Endodermal cell (in vitro differentiated cells): ENCODE measurements around the gene PARP12. TPM values are rescaled to one million over a fixed set of nuclear protein-coding genes. Genes with fewer than 3 reads are reported as not detected.

Experiments used
- DNase-seq: peaks from one replicate; pipeline ENCODE4 v3.0.0-alpha.2; 2017
- H3K27ac ChIP-seq: 2 replicates; pipeline ENCODE4 v1.5.1; 2013; ENCODE audit warnings: mild to moderate bottlenecking, low read depth, low read length, moderate library complexity
- H3K27me3 ChIP-seq: 2 replicates; pipeline ENCODE4 v1.6.1; 2013; ENCODE audit warnings: mild to moderate bottlenecking, low read length, moderate library complexity; ENCODE audit not compliant: insufficient read depth, control insufficient read depth, poor library complexity, severe bottlenecking
- H3K36me3 ChIP-seq: 2 replicates; pipeline ENCODE4 v1.7.0; 2013; ENCODE audit warnings: mild to moderate bottlenecking, low read length, moderate library complexity; ENCODE audit not compliant: control insufficient read depth, insufficient read depth
- H3K4me1 ChIP-seq: one replicate; pipeline ENCODE4 v1.7.0; 2013; ENCODE audit warnings: low read length; ENCODE audit not compliant: control insufficient read depth, insufficient read depth
- H3K4me3 ChIP-seq: 2 replicates; pipeline ENCODE4 v1.5.1; 2013; ENCODE audit warnings: mild to moderate bottlenecking, low read length, moderate library complexity
- H3K9ac ChIP-seq: 2 replicates; pipeline ENCODE4 v1.6.1; 2013; ENCODE audit warnings: mild to moderate bottlenecking, low read length, moderate library complexity; ENCODE audit not compliant: poor library complexity, severe bottlenecking; ENCODE audit errors: extremely low read depth
- H3K9me3 ChIP-seq: 2 replicates; pipeline ENCODE4 v1.6.1; 2013; ENCODE audit warnings: mild to moderate bottlenecking, low read length, moderate library complexity; ENCODE audit not compliant: control insufficient read depth
- H3K27ac Mint-ChIP-seq: 2 replicates; pipeline ENCODE4 v1.8.0; 2020; ENCODE audit warnings: mixed read lengths
- H3K27me3 Mint-ChIP-seq: 2 replicates; pipeline ENCODE4 v1.8.0; 2021; ENCODE audit warnings: mild to moderate bottlenecking, mixed read lengths; ENCODE audit not compliant: insufficient read depth
- H3K36me3 Mint-ChIP-seq: 2 replicates; pipeline ENCODE4 v1.8.0; 2020; ENCODE audit warnings: low read depth, mixed read lengths
- H3K4me1 Mint-ChIP-seq: 2 replicates; pipeline ENCODE4 v1.8.0; 2020; ENCODE audit warnings: mixed read lengths
- H3K4me3 Mint-ChIP-seq: 2 replicates; pipeline ENCODE4 v1.8.0; 2020; ENCODE audit warnings: mild to moderate bottlenecking, moderate library complexity, mixed read lengths
- H3K9me3 Mint-ChIP-seq: 2 replicates; pipeline ENCODE4 v1.8.0; 2020; ENCODE audit warnings: mild to moderate bottlenecking, mixed read lengths
- CTCF ChIP-seq: fragments of 200-600 bp; sonication (generic); conservative IDR thresholded peaks from 2 replicates; pipeline ENCODE4 v1.5.0; 2021; ENCODE audit warnings: antibody characterized with exemption, mild to moderate bottlenecking
- WGBS, 2 experiments: methylation state at CpG; one replicate each; pipeline versions ENCODE4 v1.1.5 to v1.1.7; 2013; ENCODE audit warnings: missing lambda C conversion rate in 2 of 2, mixed read lengths in 1 of 2; ENCODE audit not compliant: insufficient coverage in 1 of 2, insufficient read length in 1 of 2; 5-methylcytosine and 5-hydroxymethylcytosine counted together
- total RNA-seq, 2 donors: library from RNA; stranded (reverse); fragmentation: NEBNext Ultra II Directional in 1 of 2; extraction: Animal tissue kit (Norgen Biotek cat#: 25700) in 1 of 2; gene quantifications; 2 replicates in 1 of 2; 3 replicates in 1 of 2; pipeline ENCODE4 v1.2.1, GENCODE V29; 2021

The PARP12 gene
- total RNA-seq, 2 donors from 2014 or later = 9.4 to 10.4 TPM

- H3K27ac Mint-ChIP-seq = no peak overlapping the region
- 97 to 100% methylated on average over 1 to 3 of the region's 3 CpGs for WGBS, 2 experiments
- H3K4me3 Mint-ChIP-seq = no peak overlapping the region
- TF ChIP-seq CTCF = no peak
- no peaks in the 10 kb centered on the region for H3K9me3 ChIP-seq
- no peaks in the 10 kb centered on the region for H3K27me3 ChIP-seq
- no peak overlapping the region for H3K9ac ChIP-seq
- H3K9me3 Mint-ChIP-seq = no peaks in the 10 kb centered on the region
- peaks cover 8% of the 10 kb centered on the region for H3K36me3 Mint-ChIP-seq
- no peaks in the 10 kb centered on the region for H3K36me3 ChIP-seq
- no peak overlapping the region for H3K4me3 ChIP-seq
- H3K27ac ChIP-seq = no peak overlapping the region
- H3K4me1 ChIP-seq = no peaks in the 10 kb centered on the region
- no peak for DNase-seq
- peaks cover 4% of the 10 kb centered on the region for H3K4me1 Mint-ChIP-seq
- no peaks in the 10 kb centered on the region for H3K27me3 Mint-ChIP-seq
These were observed 15.6 kb downstream of the PARP12 start for GRCh38 chr7:140047197-140047596.

- H3K4me1 ChIP-seq = no peaks in the 10 kb centered on the region
- H3K9me3 ChIP-seq = no peaks in the 10 kb centered on the region
- DNase-seq = no peak
- Mint-ChIP-seq H3K27me3 (no peaks in the 10 kb centered on the region), H3K9me3 (no peaks in the 10 kb centered on the region), H3K27ac (no peak overlapping the region), H3K4me1 (peaks cover 4% of the 10 kb centered on the region), H3K4me3 (no peak overlapping the region), H3K36me3 (peaks cover 11% of the 10 kb centered on the region)
- no peaks in the 10 kb centered on the region for H3K27me3 ChIP-seq
- TF ChIP-seq CTCF = no peak
- 87 to 95% methylated on average over 6 of the region's 6 CpGs for WGBS, 2 experiments
- no peak overlapping the region for H3K4me3 ChIP-seq
- H3K36me3 ChIP-seq = no peaks in the 10 kb centered on the region
- H3K27ac ChIP-seq = no peak overlapping the region
- no peak overlapping the region for H3K9ac ChIP-seq
These were observed 17.1 kb downstream of the PARP12 start for GRCh38 chr7:140045697-140046096.

- no peak for TF ChIP-seq CTCF
- H3K4me3 Mint-ChIP-seq = no peak overlapping the region
- peaks cover 4% of the 10 kb centered on the region for H3K4me1 Mint-ChIP-seq
- Histone ChIP-seq H3K27me3 (no peaks in the 10 kb centered on the region), H3K27ac (no peak overlapping the region), H3K36me3 (no peaks in the 10 kb centered on the region), H3K4me3 (no peak overlapping the region), H3K4me1 (no peaks in the 10 kb centered on the region), H3K9ac (no peak overlapping the region), H3K9me3 (no peaks in the 10 kb centered on the region)
- 91 to 94% methylated on average over 4 to 6 of the region's 6 CpGs for WGBS, 2 experiments
- H3K27me3 Mint-ChIP-seq = no peaks in the 10 kb centered on the region
- no peaks in the 10 kb centered on the region for H3K9me3 Mint-ChIP-seq
- no peak for DNase-seq
- no peak overlapping the region for H3K27ac Mint-ChIP-seq
- peaks cover 11% of the 10 kb centered on the region for H3K36me3 Mint-ChIP-seq
These were observed 18.5 kb downstream of the PARP12 start for GRCh38 chr7:140044251-140044650.
